SK-N-SH (cell line): ENCODE results near the gene MYOCOS. TPM values are rescaled to one million over a fixed set of nuclear protein-coding genes. Genes with fewer than 3 reads are reported as not detected.
"Not testable (repeated sequence)": the region's sequence is repeated elsewhere in the genome, so short reads cannot be mapped to it uniquely, and the experiment has no call there.

Source experiments
- CTCF ChIA-PET: fragments of 300-600, 350-600 bp; formaldehyde crosslinking; extraction: SDS; loops from one replicate; lab custom pipeline; 2021; lab: Yijun Ruan, JAX
- POLR2A ChIA-PET: fragments of 350-600 bp; sonication (Branson Sonifier 250); formaldehyde crosslinking; extraction: SDS; loops from one replicate; lab custom pipeline; 2020; ENCODE audit warnings: antibody characterized with exemption, inconsistent platforms; lab: Yijun Ruan, JAX
- DNase-seq: peaks from one replicate; pipeline ENCODE4 v3.0.0; 2012
- H2AFZ ChIP-seq: fragments of 200-600 bp; sonication (generic); 2 replicates; pipeline ENCODE4 v1.8.1; 2016; ENCODE audit warnings: antibody characterized with exemption, mild to moderate bottlenecking, low read depth
- H3F3A ChIP-seq: fragments of 200-600 bp; sonication (generic); replicated peaks from 2 replicates; pipeline ENCODE3; 2016; ENCODE audit warnings: antibody characterized with exemption, mild to moderate bottlenecking; ENCODE audit not compliant: insufficient read depth
- H3K27ac ChIP-seq, 2 experiments: fragments of 200-500 bp in 1 of 2; fragments of 200-600 bp in 1 of 2; sonication (Bioruptor generic) in 1 of 2; sonication (generic), shearing (Covaris generic) in 1 of 2; 2 replicates each; pipeline versions ENCODE4 v1.5.1 to v1.6.1; 2014 to 2016; ENCODE audit warnings: low read depth in 2 of 2, inconsistent platforms in 1 of 2, low read length in 1 of 2, mild to moderate bottlenecking in 1 of 2, mixed read lengths in 1 of 2
- H3K27me3 ChIP-seq: fragments of 200-600 bp; sonication (generic), shearing (Covaris generic); 2 replicates; pipeline ENCODE4 v1.6.1; 2016; ENCODE audit warnings: mixed run types; ENCODE audit not compliant: insufficient read depth
- H3K36me3 ChIP-seq, 2 experiments: fragments of 200-500 bp in 1 of 2; fragments of 200-600 bp in 1 of 2; sonication (Bioruptor generic) in 1 of 2; sonication (generic) in 1 of 2; replicated peaks in 1 of 2; 2 replicates each; pipeline versions ENCODE3 to v1.5.1; 2014 to 2016; ENCODE audit warnings: low read length in 1 of 2, mild to moderate bottlenecking in 1 of 2; ENCODE audit not compliant: insufficient read depth in 2 of 2, control insufficient read depth in 1 of 2
- H3K4me1 ChIP-seq, 2 experiments: fragments of 200-500 bp in 1 of 2; fragments of 200-600 bp in 1 of 2; sonication (Bioruptor generic) in 1 of 2; sonication (generic), shearing (Covaris generic) in 1 of 2; 2 replicates each; pipeline versions ENCODE4 v1.5.1 to v1.6.1; 2014 to 2016; ENCODE audit warnings: low read depth in 1 of 2, low read length in 1 of 2, mixed run types in 1 of 2; ENCODE audit not compliant: insufficient read depth in 2 of 2, control insufficient read depth in 1 of 2
- H3K4me2 ChIP-seq: fragments of 200-600 bp; sonication (generic), shearing (Covaris generic); 2 replicates; pipeline ENCODE4 v1.6.1; 2017; ENCODE audit warnings: mixed run types
- H3K4me3 ChIP-seq, 2 experiments: fragments of 200-500 bp in 1 of 2; fragments of 200-600 bp in 1 of 2; sonication (Bioruptor generic) in 1 of 2; sonication (generic), shearing (Covaris generic) in 1 of 2; 2 replicates each; pipeline versions ENCODE4 v1.5.1 to v1.8.1; 2014 to 2016; ENCODE audit warnings: low read depth in 2 of 2, inconsistent platforms in 1 of 2, low read length in 1 of 2, mild to moderate bottlenecking in 1 of 2, mixed read lengths in 1 of 2, moderate library complexity in 1 of 2
- H3K79me2 ChIP-seq: fragments of 200-600 bp; sonication (generic); 2 replicates; pipeline ENCODE4 v1.8.1; 2017; ENCODE audit warnings: mild to moderate bottlenecking; ENCODE audit not compliant: insufficient read depth
- H3K9ac ChIP-seq: fragments of 200-600 bp; sonication (generic); 2 replicates; pipeline ENCODE4 v1.6.1; 2017; ENCODE audit warnings: mixed run types
- H3K9me2 ChIP-seq: fragments of 200-600 bp; sonication (generic); 2 replicates; pipeline ENCODE4 v1.6.1; 2017; ENCODE audit warnings: mixed run types
- H3K9me3 ChIP-seq: fragments of 200-600 bp; sonication (generic); 2 replicates; pipeline ENCODE4 v1.6.1; 2017; ENCODE audit warnings: mixed run types, mild to moderate bottlenecking, moderate library complexity
- H4K20me1 ChIP-seq: fragments of 200-600 bp; sonication (generic); 2 replicates; pipeline ENCODE4 v1.6.1; 2017; ENCODE audit warnings: mild to moderate bottlenecking, mixed run types; ENCODE audit not compliant: insufficient read depth
- EP300 ChIP-seq, 2 experiments: IDR thresholded peaks; 2 replicates each; pipeline versions ENCODE4 v1.4.0 to v1.6.1; 2012; ENCODE audit warnings: borderline replicate concordance in 1 of 2, low read depth in 1 of 2, low read length in 1 of 2
- FOXM1 ChIP-seq: IDR thresholded peaks from 2 replicates; pipeline ENCODE4 v1.4.0; 2012; ENCODE audit warnings: low read depth, mild to moderate bottlenecking
- GABPA ChIP-seq: IDR thresholded peaks from 2 replicates; pipeline ENCODE4 v1.4.0; 2012; ENCODE audit warnings: low read depth, mild to moderate bottlenecking
- JUND ChIP-seq: IDR thresholded peaks from 2 replicates; pipeline ENCODE4 v1.4.0; 2012
- MEF2A ChIP-seq: IDR thresholded peaks from 2 replicates; pipeline ENCODE4 v1.4.0; 2012; ENCODE audit warnings: low read depth, borderline replicate concordance
- MXI1 ChIP-seq: IDR thresholded peaks from 2 replicates; pipeline ENCODE4 v1.6.1; 2012; ENCODE audit warnings: mild to moderate bottlenecking, low read depth, low read length, improper control_type of control experiment
- REST ChIP-seq: IDR thresholded peaks from 2 replicates; pipeline ENCODE4 v1.6.1; 2012; ENCODE audit warnings: mild to moderate bottlenecking, low read depth, low read length, moderate library complexity
- RXRA ChIP-seq: IDR thresholded peaks from 2 replicates; pipeline ENCODE4 v1.4.0; 2012; ENCODE audit warnings: low read depth, mild to moderate bottlenecking, borderline replicate concordance
- SMC3 ChIP-seq: IDR thresholded peaks from 2 replicates; pipeline ENCODE4 v1.6.1; 2012; ENCODE audit warnings: low read depth, low read length, improper control_type of control experiment
- TAF1 ChIP-seq: IDR thresholded peaks from 2 replicates; pipeline ENCODE4 v1.6.1; 2012; ENCODE audit warnings: low read depth, mild to moderate bottlenecking, low read length, moderate library complexity, borderline replicate concordance
- TCF12 ChIP-seq: IDR thresholded peaks from 2 replicates; pipeline ENCODE4 v1.4.0; 2012
- WGBS: methylation state at CpG from one replicate; pipeline ENCODE4 v1.1.6; 2017; ENCODE audit warnings: low lambda C conversion rate; 5-methylcytosine and 5-hydroxymethylcytosine counted together
- polyA plus RNA-seq, 3 experiments: library from polyadenylated mRNA; depleted of rRNA; stranded (reverse); fragments of >200 nt; gene quantifications; 2 replicates each; pipeline ENCODE4 v1.2.3, GENCODE V29; 2012

The MYOCOS gene
- polyA plus RNA-seq, 1 of the 3 experiments (the other 2 are of a cell fraction) = not detected

- no peak overlapping the region for H3K9ac ChIP-seq
- no peak for DNase-seq
- no peak overlapping the region for H3K4me3 ChIP-seq
- no peaks in the 10 kb centered on the region for H3K79me2 ChIP-seq
- no peaks in the 10 kb centered on the region for H3K9me2 ChIP-seq
- CTCF ChIA-PET = interaction anchor here (0.6 to 0.7 kb wide), 2 partner anchors 13 to 67 kb away, joined by 3 read pairs; no protein-coding TSS in a partner anchor
- no peak overlapping the region for H3K27ac ChIP-seq
- H3K27me3 ChIP-seq = no peaks in the 10 kb centered on the region
- no peaks in the 10 kb centered on the region for H3F3A ChIP-seq
- TF ChIP-seq TCF12 (peak; percentile 11; the same call in 1 of the 2 replicates), TAF1 (no peak)
- H3K4me2 ChIP-seq = no peak overlapping the region
- POLR2A ChIA-PET = no interaction called here
- no peaks in the 10 kb centered on the region for H3K36me3 ChIP-seq
- 35% methylated on average over 2 of the region's 2 CpGs for WGBS
- H3K4me1 ChIP-seq = no peaks in the 10 kb centered on the region
- no peaks in the 10 kb centered on the region for H3K9me3 ChIP-seq
- H4K20me1 ChIP-seq = no peaks in the 10 kb centered on the region
- no peak overlapping the region for H2AFZ ChIP-seq
Measured at GRCh38 chr1:171611306-171611705, 10.7 kb upstream of the MYOCOS start.

- Histone ChIP-seq H4K20me1 (no peaks in the 10 kb centered on the region), H3K9me2 (no peaks in the 10 kb centered on the region), H3K4me2 (no peak overlapping the region), H3K4me1 (no peaks in the 10 kb centered on the region), H3K36me3 (no peaks in the 10 kb centered on the region), H3K4me3 (no peak overlapping the region), H2AFZ (no peak overlapping the region), H3K27me3 (no peaks in the 10 kb centered on the region; the same call in 1 of the 2 replicates), H3K79me2 (no peaks in the 10 kb centered on the region), H3F3A (no peaks in the 10 kb centered on the region), H3K9me3 (no peaks in the 10 kb centered on the region), H3K27ac (no peak overlapping the region), H3K9ac (no peak overlapping the region)
- TF ChIP-seq MXI1 (no peak), FOXM1 (no peak)
- WGBS = 86% methylated on average over 1 of the region's 1 CpG
- CTCF ChIA-PET = no interaction called here
- DNase-seq = no peak
- POLR2A ChIA-PET = no interaction called here
Measured at GRCh38 chr1:171613282-171613681, 8.8 kb upstream of the MYOCOS start.

- H3K36me3 ChIP-seq, H3K79me2 ChIP-seq, H3K27ac ChIP-seq, H3F3A ChIP-seq, CTCF ChIA-PET, H3K9me2 ChIP-seq, H3K9ac ChIP-seq, H3K9me3 ChIP-seq, H3K27me3 ChIP-seq, H3K4me1 ChIP-seq, H3K4me2 ChIP-seq, DNase-seq, H4K20me1 ChIP-seq, POLR2A ChIA-PET, H3K4me3 ChIP-seq, H2AFZ ChIP-seq: not testable (repeated sequence)
- WGBS = 62% methylated on average over 14 of the region's 14 CpGs
Measured at GRCh38 chr1:171615122-171615906, 6.7 kb upstream of the MYOCOS start.

- Histone ChIP-seq H2AFZ (no peak overlapping the region), H3K4me2 (no peak overlapping the region), H3K9me3 (no peaks in the 10 kb centered on the region), H3K36me3 (no peaks in the 10 kb centered on the region), H3K9me2 (no peaks in the 10 kb centered on the region), H3K27ac (no peak overlapping the region), H3K4me3 (no peak overlapping the region), H3K79me2 (no peaks in the 10 kb centered on the region), H3K9ac (no peak overlapping the region), H3K4me1 (no peaks in the 10 kb centered on the region), H4K20me1 (no peaks in the 10 kb centered on the region), H3F3A (peaks cover 3% of the 10 kb centered on the region), H3K27me3 (no peaks in the 10 kb centered on the region; the same call in 1 of the 2 replicates)
- ChIA-PET POLR2A (no interaction called here), CTCF (no interaction called here)
- no peak for DNase-seq
- 28% methylated on average over 2 of the region's 2 CpGs for WGBS
- TF ChIP-seq GABPA (no peak), REST (no peak), EP300 (IDR thresholded peaks at IDR 0.05; ENCODE audit: borderline replicate concordance in 1 of 2, low read depth in 1 of 2, low read length in 1 of 2) (no peak), SMC3 (no peak), JUND (no peak), TAF1 (no peak), RXRA (no peak), MEF2A (no peak)
Measured at GRCh38 chr1:171616586-171616985, 5.5 kb upstream of the MYOCOS start.
